HepG2 (cell line): ENCODE data around the gene HES3. TPM values are rescaled to one million over a fixed set of nuclear protein-coding genes. Genes with fewer than 3 reads are reported as not detected.

ENCODE experiments used
- ATAC-seq: fragments of 200-7000 bp; cut with Tn5 transposase; 3 replicates; pipeline ENCODE4 v1.9.1; 2020; ENCODE audit warnings: mild to moderate bottlenecking, moderate library complexity
- BruUV-seq: library from RNA; stranded (reverse); fragments of 400-500 nt; replicated peaks from 2 replicates; lab custom pipeline; 2021; lab: Mats Ljungman, UMichigan
- CTCF ChIA-PET: fragments of 300-600 bp; formaldehyde crosslinking; extraction: SDS; loops from one replicate; lab custom pipeline; 2021; ENCODE audit warnings: low total read pairs, inconsistent platforms, low intra/inter-chr PET ratio; lab: Yijun Ruan, JAX
- POLR2A ChIA-PET: fragments of 350-600 bp; sonication (Branson Sonifier 250); formaldehyde crosslinking; loops from one replicate; lab custom pipeline; 2020; ENCODE audit warnings: antibody characterized with exemption, inconsistent platforms; lab: Yijun Ruan, JAX
- DNase-seq: peaks from one replicate; pipeline ENCODE4 v3.0.0-alpha.2; 2015; ENCODE audit warnings: low spot score
- FAIRE-seq: peaks from 3 replicates; lab custom pipeline; 2011; peaks lifted over from hg19 to GRCh38; lab: Jason Lieb, UNC
- H2AFZ ChIP-seq: one replicate; pipeline ENCODE4 v1.6.1; 2011; ENCODE audit warnings: low read length, inconsistent platforms
- H3K27ac ChIP-seq: fragments of 300-600 bp; 3 replicates; pipeline ENCODE4 v1.8.0; 2011; ENCODE audit warnings: mixed run types, mild to moderate bottlenecking, mixed read lengths, low read length, inconsistent platforms; ENCODE audit not compliant: insufficient read depth; ENCODE audit errors: extremely low read length
- H3K27me3 ChIP-seq, 2 experiments: fragments of 200-600 bp in 1 of 2; 2 replicates in 1 of 2; 3 replicates in 1 of 2; pipeline versions ENCODE4 v1.6.0 to v1.8.0; 2011; ENCODE audit warnings: low read length in 2 of 2, mild to moderate bottlenecking in 2 of 2, moderate library complexity in 2 of 2, inconsistent platforms in 1 of 2; ENCODE audit not compliant: insufficient read depth in 2 of 2, control insufficient read depth in 1 of 2
- H3K36me3 ChIP-seq, 2 experiments: fragments of 200-600 bp in 1 of 2; replicated peaks in 1 of 2; 2 replicates in 1 of 2; 3 replicates in 1 of 2; pipeline versions ENCODE4 v1.5.1 to v1.8.0; 2011; ENCODE audit warnings: low read length in 2 of 2, inconsistent platforms in 1 of 2; ENCODE audit not compliant: insufficient read depth in 2 of 2, control insufficient read depth in 1 of 2
- H3K4me1 ChIP-seq: 2 replicates; pipeline ENCODE4 v1.5.1; 2012; ENCODE audit warnings: low read length, inconsistent platforms; ENCODE audit not compliant: insufficient read depth
- H3K4me2 ChIP-seq: 2 replicates; pipeline ENCODE4 v1.6.0; 2011; ENCODE audit warnings: low read depth, low read length, inconsistent platforms
- H3K4me3 ChIP-seq, 3 experiments: fragments of 200-600 bp in 1 of 3; sonication (generic), shearing (Covaris generic) in 1 of 3; replicated peaks in 1 of 3; 2 replicates each; pipeline ENCODE4 v1.5.1; 2011 to 2016; ENCODE audit warnings: low read length in 3 of 3, inconsistent platforms in 2 of 3, low read depth in 2 of 3, mild to moderate bottlenecking in 2 of 3, control low read depth in 1 of 3, mixed read lengths in 1 of 3; ENCODE audit not compliant: insufficient read depth in 1 of 3
- H3K79me2 ChIP-seq: one replicate; pipeline ENCODE4 v1.6.1; 2011; ENCODE audit warnings: low read length, inconsistent platforms; ENCODE audit not compliant: insufficient read depth
- H3K9ac ChIP-seq: 2 replicates; pipeline ENCODE4 v1.6.0; 2011; ENCODE audit warnings: mild to moderate bottlenecking, low read depth, low read length, inconsistent platforms; ENCODE audit not compliant: insufficient read depth
- H3K9me3 ChIP-seq: 2 replicates; pipeline ENCODE4 v1.5.1; 2012; ENCODE audit warnings: mild to moderate bottlenecking, low read length
- H4K20me1 ChIP-seq: 2 replicates; pipeline ENCODE4 v1.6.0; 2011; ENCODE audit warnings: inconsistent platforms, mild to moderate bottlenecking, low read length, moderate library complexity; ENCODE audit not compliant: insufficient read depth
- ARNT2 ChIP-seq: sonication (generic); formaldehyde crosslinking; IDR thresholded peaks from 2 replicates; pipeline ENCODE4 v1.8.0; 2022; ENCODE audit warnings: mild to moderate bottlenecking, low read depth, missing genetic modification reagents, moderate library complexity
- DZIP1 ChIP-seq: sonication (generic); formaldehyde crosslinking; IDR thresholded peaks from 2 replicates; pipeline ENCODE4 v1.5.0; 2020; ENCODE audit warnings: mild to moderate bottlenecking, missing genetic modification reagents
- GATAD2A ChIP-seq: IDR thresholded peaks from 2 replicates; pipeline ENCODE4 v1.6.1; 2016
- HOMEZ ChIP-seq: IDR thresholded peaks from 2 replicates; pipeline ENCODE4 v1.6.1; 2016; ENCODE audit warnings: low read depth
- NR2F1 ChIP-seq, 2 experiments: fragments of 450-650 bp in 1 of 2; formaldehyde crosslinking in 1 of 2; IDR thresholded peaks; 2 replicates each; pipeline versions ENCODE4 v1.5.0 to v1.6.1; 2016 to 2020; ENCODE audit warnings: mild to moderate bottlenecking in 1 of 2, missing compliant biosample characterization in 1 of 2, missing genetic modification reagents in 1 of 2, moderate library complexity in 1 of 2
- RCOR2 ChIP-seq: IDR thresholded peaks from 2 replicates; pipeline ENCODE4 v1.6.1; 2016; ENCODE audit warnings: missing biosample characterization, missing genetic modification reagents
- ZNF234 ChIP-seq: sonication (generic); formaldehyde crosslinking; conservative IDR thresholded peaks from 2 replicates; pipeline ENCODE4 v1.5.1; 2020; ENCODE audit warnings: mild to moderate bottlenecking, missing genetic modification reagents
- ZNF570 ChIP-seq: sonication (generic); formaldehyde crosslinking; IDR thresholded peaks from 2 replicates; pipeline ENCODE4 v1.4.0; 2020; ENCODE audit warnings: mild to moderate bottlenecking, missing genetic modification reagents, borderline replicate concordance
- WGBS: methylation state at CpG from one replicate; pipeline ENCODE4 v1.1.6; 2017; ENCODE audit warnings: low lambda C conversion rate; 5-methylcytosine and 5-hydroxymethylcytosine counted together
- in situ Hi-C: cut with HindIII; loops from 2 replicates; pipeline ENCODE4 v1.10.0; 2017; ENCODE audit warnings: low pct_unique_long_range_greater_than_20kb; ENCODE audit not compliant: extremely low pct_ligation_motif_present
- intact Hi-C: fragments of 100-400 bp; cut with micrococcal nuclease; formaldehyde crosslinking; loops from one replicate; pipeline ENCODE4 v1.10.0; 2022; ENCODE audit not compliant: unreplicated experiment
- polyA plus RNA-seq, 8 experiments: library from polyadenylated mRNA; depleted of rRNA in 3 of 8; stranded (reverse) in 7 of 8; unstranded in 1 of 8; fragments of >200 nt; fragmentation: Illumina TruSeq in 4 of 8; extraction: Trizol in 4 of 8; gene quantifications; 2 replicates each; pipeline versions ENCODE4 v1.2.1 to v1.2.3, GENCODE V29; 2011 to 2016; ENCODE audit warnings: low read depth in 4 of 8, missing spikeins in 1 of 8, mixed read lengths in 1 of 8; ENCODE audit not compliant: insufficient read depth in 1 of 8
- total RNA-seq, 5 experiments: library from RNA; depleted of rRNA; stranded (reverse); fragments of >200 nt; fragmentation: Illumina TruSeq; extraction: Trizol; gene quantifications; 2 replicates each; pipeline ENCODE4 v1.2.3, GENCODE V29; 2016; ENCODE audit warnings: low read depth in 1 of 5
- TF ChIP-seq, protein P1 (sequence below): sonication (generic); formaldehyde crosslinking; IDR thresholded peaks from 2 replicates; pipeline ENCODE4 v1.5.0; 2020; ENCODE audit warnings: mild to moderate bottlenecking, missing genetic modification reagents, borderline replicate concordance
- TF ChIP-seq, protein P2 (sequence below): sonication (generic); formaldehyde crosslinking; IDR thresholded peaks from 2 replicates; pipeline ENCODE4 v1.4.0; 2020; ENCODE audit warnings: mild to moderate bottlenecking, missing genetic modification reagents

HES3 gene
- total and polyA plus RNA-seq, 2 of the 13 experiments (the other 11 are each of a cell fraction or from before 2014, with no cell fraction given), result not detected

GRCh38 chr1:6198646-6199297, 45.2 kb upstream of the HES3 start (continued):
- TF ChIP-seq DZIP1, result 0 out of 2 replicates have a peak, but pooled peaks have one; percentile 17
- no peak for TF ChIP-seq RCOR2 (CRISPR knock-in tag)
- TF ChIP-seq ZNF234, result peak; percentile 86; the same call in 1 of the 2 replicates

GRCh38 chr1:6199298-6200187, 44.4 kb upstream of the HES3 start, which contains the start of gene RPL22:
Gene RPL22 (minus strand): TSS chr1:6199595. CDS start chr1:6199573, 22 bp downstream.
- ATAC-seq (peak; percentile 98), FAIRE-seq (peak; percentile 91), DNase-seq (peak; percentile 98)
- H3K9me3 ChIP-seq, result no peaks in the 10 kb centered on the region
- ChIA-PET POLR2A (interaction anchor here (0.8 to 2.6 kb wide), 4 partner anchors 9 to 35 kb away, joined by 3 to 6 read pairs (median 4); no protein-coding TSS in a partner anchor), CTCF (no interaction called here)
- H3K4me2 ChIP-seq, result peak within 1 kb of the TSS; percentile 91
- intact Hi-C loops (loop anchor here (10.0 kb wide), 1 partner anchor 615 kb away; no protein-coding TSS in a partner anchor), in situ Hi-C loops (no loop called here)
- 3% methylated on average over 28 of the region's 53 CpGs for WGBS
- H3K27me3 ChIP-seq, result no peaks in the 10 kb centered on the region
- H3K4me3 ChIP-seq, result peak within 1 kb of the TSS; percentile 93 to 97 (median 94)
- BruUV-seq, result TSS peak; percentile 80
- peak within 1 kb of the TSS; percentile 82 for H3K27ac ChIP-seq
- H3K4me1 ChIP-seq, result peaks cover 44% of the 10 kb centered on the region
- peak within 1 kb of the TSS; percentile 66 for H2AFZ ChIP-seq
- H4K20me1 ChIP-seq, result peaks cover 18% of the 10 kb centered on the region
- H3K9ac ChIP-seq, result peak within 1 kb of the TSS; percentile 99
- peaks cover 41% of the 10 kb centered on the region for H3K79me2 ChIP-seq
- H3K36me3 ChIP-seq, result peaks cover 6 to 22% of the 10 kb centered on the region in 2 experiments
- peak; percentile 46 for TF ChIP-seq GATAD2A
- peak; percentile 60; the same call in 1 of the 2 replicates for TF ChIP-seq HOMEZ (CRISPR knock-in tag)
- 0 out of 2 replicates have a peak, but pooled peaks have one; percentile 71 for TF ChIP-seq ZNF570 (CRISPR knock-in tag)
- TF ChIP-seq NR2F1 (CRISPR knock-in tag; IDR thresholded peaks at IDR 0.05), result no peak
- TF ChIP-seq ARNT2 (CRISPR knock-in tag), result peak; percentile 74; the same call in 1 of the 2 replicates
- TF ChIP-seq, protein P1, sequence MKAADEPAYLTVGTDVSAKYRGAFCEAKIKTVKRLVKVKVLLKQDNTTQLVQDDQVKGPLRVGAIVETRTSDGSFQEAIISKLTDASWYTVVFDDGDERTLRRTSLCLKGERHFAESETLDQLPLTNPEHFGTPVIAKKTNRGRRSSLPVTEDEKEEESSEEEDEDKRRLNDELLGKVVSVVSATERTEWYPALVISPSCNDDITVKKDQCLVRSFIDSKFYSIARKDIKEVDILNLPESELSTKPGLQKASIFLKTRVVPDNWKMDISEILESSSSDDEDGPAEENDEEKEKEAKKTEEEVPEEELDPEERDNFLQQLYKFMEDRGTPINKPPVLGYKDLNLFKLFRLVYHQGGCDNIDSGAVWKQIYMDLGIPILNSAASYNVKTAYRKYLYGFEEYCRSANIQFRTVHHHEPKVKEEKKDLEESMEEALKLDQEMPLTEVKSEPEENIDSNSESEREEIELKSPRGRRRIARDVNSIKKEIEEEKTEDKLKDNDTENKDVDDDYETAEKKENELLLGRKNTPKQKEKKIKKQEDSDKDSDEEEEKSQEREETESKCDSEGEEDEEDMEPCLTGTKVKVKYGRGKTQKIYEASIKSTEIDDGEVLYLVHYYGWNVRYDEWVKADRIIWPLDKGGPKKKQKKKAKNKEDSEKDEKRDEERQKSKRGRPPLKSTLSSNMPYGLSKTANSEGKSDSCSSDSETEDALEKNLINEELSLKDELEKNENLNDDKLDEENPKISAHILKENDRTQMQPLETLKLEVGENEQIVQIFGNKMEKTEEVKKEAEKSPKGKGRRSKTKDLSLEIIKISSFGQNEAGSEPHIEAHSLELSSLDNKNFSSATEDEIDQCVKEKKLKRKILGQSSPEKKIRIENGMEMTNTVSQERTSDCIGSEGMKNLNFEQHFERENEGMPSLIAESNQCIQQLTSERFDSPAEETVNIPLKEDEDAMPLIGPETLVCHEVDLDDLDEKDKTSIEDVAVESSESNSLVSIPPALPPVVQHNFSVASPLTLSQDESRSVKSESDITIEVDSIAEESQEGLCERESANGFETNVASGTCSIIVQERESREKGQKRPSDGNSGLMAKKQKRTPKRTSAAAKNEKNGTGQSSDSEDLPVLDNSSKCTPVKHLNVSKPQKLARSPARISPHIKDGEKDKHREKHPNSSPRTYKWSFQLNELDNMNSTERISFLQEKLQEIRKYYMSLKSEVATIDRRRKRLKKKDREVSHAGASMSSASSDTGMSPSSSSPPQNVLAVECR (CRISPR knock-in tag), result peak; percentile 96
- TF ChIP-seq, protein P2, sequence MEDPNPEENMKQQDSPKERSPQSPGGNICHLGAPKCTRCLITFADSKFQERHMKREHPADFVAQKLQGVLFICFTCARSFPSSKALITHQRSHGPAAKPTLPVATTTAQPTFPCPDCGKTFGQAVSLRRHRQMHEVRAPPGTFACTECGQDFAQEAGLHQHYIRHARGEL (CRISPR knock-in tag), result no peak
